Stomach (tissue), 4 donors: ENCODE measurements around the gene DCLK3.

Experiments used
- CTCF ChIP-seq, 7 experiments: fragments of 450-650 bp in 4 of 7; fragments of 200-600 bp in 3 of 7; sonication (generic) in 3 of 7; IDR thresholded peaks; one replicate each; pipeline ENCODE4 v1.5.1; 2016 to 2019; ENCODE audit warnings: antibody characterized with exemption in 7 of 7, control low read depth in 2 of 7, mild to moderate bottlenecking in 1 of 7
- EP300 ChIP-seq: sonication (generic); formaldehyde crosslinking; IDR thresholded peaks from one replicate; pipeline ENCODE4 v1.6.1; 2017; ENCODE audit warnings: antibody characterized with exemption
- POLR2A ChIP-seq, 4 donors: fragments of 450-650 bp; IDR thresholded peaks; one replicate each; pipeline ENCODE4 v1.6.1; 2016; ENCODE audit warnings: antibody characterized with exemption in 4 of 4, control low read depth in 2 of 4, mild to moderate bottlenecking in 1 of 4, moderate library complexity in 1 of 4
- POLR2AphosphoS5 ChIP-seq, 3 donors: sonication (generic); formaldehyde crosslinking; IDR thresholded peaks; one replicate each; pipeline ENCODE4 v1.6.1; 2016; ENCODE audit warnings: antibody characterized with exemption in 3 of 3

- TF ChIP-seq CTCF (IDR thresholded peaks at IDR 0.05): no peak
- no peak for TF ChIP-seq EP300
- no peak for TF ChIP-seq POLR2A (IDR thresholded peaks at IDR 0.05)
- no peak for TF ChIP-seq POLR2AphosphoS5 (IDR thresholded peaks at IDR 0.05)
Measured at GRCh38 chr3:36733723-36734122, 30.6 kb downstream of the DCLK3 start.
